ENCODE measurements around the gene SLC4A5.
"Not testable (repeated sequence)": the region's sequence is repeated elsewhere in the genome, so short reads cannot be mapped to it uniquely, and the experiment has no call there.

DNA sequence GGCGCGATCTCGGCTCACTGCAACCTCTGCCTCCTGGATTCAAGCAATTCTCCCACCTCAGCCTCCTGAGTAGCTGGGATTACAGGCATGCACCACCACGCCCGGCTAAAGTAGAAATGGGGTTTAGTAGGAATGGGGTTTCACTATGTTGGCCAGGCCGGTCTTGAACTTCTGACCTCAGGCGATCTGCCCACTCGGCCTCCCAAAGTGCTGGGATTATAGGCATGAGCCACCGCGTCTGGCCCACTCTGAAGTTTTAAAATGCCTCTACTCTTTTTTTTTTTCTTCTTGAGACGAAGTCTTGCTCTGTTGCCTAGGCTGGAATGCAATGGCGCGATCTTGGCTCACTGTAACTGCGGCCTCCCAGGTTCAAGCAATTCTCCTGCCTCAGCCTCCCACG, 156.5 kb downstream of the SLC4A5 start:
- TF ChIP-seq CTCF, POLR2AphosphoS5 (IDR thresholded peaks at IDR 0.05): not testable (repeated sequence)
